Fibroblast of skin of back (primary cell): ENCODE measurements around the gene IBTK.
"Not testable (repeated sequence)": the region's sequence is repeated elsewhere in the genome, so short reads cannot be mapped to it uniquely, and the experiment has no call there.

Experiments
- DNase-seq: peaks from one replicate; pipeline ENCODE4 v3.0.0-alpha.2; 2013

Gene IBTK

GRCh38 chr6:82172594-82172993 lies 75.0 kb downstream of the IBTK start:
- no peak for DNase-seq

- DNase-seq, result no peak
Observed at GRCh38 chr6:82169138-82169876, 78.2 kb downstream of the IBTK start.

- DNase-seq, result no peak
Observed at GRCh38 chr6:82166493-82166892, 81.1 kb downstream of the IBTK start.

- no peak for DNase-seq
Observed at GRCh38 chr6:82160255-82160990, 87.1 kb downstream of the IBTK start.

GRCh38 chr6:82152786-82153185 lies 94.8 kb downstream of the IBTK start:
- not testable (repeated sequence) for DNase-seq

DNA sequence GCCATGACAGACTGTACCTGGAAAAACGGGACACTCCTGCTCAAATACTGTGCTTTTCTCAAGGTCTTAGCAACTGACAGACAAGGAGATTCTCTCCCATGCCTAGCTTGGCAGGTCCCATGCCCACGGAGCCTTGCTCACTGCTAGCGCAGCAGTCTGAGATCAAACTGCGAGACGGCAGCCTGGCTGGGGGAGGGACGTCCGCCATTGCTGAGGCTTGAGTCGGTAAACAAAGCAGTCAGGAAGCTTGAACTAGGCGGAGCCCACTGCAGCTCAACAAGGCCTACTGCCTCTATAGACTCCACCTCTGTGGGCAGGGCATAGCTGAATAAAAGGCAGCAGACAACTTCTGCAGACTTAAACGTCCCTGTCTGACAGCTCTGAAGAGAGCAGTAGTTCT lies 96.4 kb downstream of the IBTK start:
- DNase-seq, result not testable (repeated sequence)

DNA sequence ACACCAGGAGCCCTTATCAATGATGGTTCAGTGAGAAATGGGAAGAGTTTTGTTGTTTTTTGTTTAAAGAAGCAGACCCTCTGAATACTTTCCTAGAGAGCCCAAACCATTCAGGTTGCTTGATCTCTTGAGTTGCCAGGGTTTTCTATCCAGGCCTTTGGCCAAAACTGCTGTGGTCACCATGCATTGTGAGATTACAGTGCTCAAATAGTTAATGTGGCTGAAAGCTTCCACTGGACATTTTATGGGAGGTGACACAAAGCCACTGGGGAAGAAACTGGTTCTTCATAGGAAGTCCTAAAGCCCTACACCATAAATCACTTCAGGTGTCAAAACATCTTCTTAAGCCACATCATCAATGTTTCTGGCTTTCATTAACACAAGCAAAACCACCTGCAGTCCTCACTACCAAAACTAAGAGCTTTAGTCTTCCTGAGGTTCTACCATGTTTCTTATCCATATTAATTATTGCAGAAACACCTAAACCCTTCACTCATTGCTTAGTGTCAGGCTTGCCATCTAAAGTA lies 101.6 kb downstream of the IBTK start:
- no peak for DNase-seq

DNA sequence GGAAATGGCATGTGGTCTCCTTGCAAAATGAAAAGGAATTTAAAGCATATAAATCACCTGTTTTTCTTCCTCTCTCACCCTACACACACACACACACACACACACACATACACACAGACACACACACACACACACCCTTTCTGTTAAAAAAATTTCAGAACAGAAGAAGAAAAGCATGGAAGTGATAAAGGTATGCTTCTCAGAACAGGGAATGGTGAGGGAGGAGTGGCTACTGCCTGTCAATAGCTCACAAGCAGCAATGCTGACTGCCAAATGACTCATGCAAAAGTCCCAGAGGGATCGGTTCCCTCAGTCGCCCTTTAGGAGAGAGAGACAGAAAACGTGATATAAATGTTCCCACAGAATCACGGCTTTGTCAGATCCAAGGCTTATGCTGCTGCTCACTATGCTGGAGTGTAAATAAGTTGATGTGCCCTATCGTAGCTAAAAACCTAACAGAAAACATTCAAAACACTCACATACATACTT lies 102.6 kb downstream of the IBTK start:
- peak; percentile 96 for DNase-seq

DNA sequence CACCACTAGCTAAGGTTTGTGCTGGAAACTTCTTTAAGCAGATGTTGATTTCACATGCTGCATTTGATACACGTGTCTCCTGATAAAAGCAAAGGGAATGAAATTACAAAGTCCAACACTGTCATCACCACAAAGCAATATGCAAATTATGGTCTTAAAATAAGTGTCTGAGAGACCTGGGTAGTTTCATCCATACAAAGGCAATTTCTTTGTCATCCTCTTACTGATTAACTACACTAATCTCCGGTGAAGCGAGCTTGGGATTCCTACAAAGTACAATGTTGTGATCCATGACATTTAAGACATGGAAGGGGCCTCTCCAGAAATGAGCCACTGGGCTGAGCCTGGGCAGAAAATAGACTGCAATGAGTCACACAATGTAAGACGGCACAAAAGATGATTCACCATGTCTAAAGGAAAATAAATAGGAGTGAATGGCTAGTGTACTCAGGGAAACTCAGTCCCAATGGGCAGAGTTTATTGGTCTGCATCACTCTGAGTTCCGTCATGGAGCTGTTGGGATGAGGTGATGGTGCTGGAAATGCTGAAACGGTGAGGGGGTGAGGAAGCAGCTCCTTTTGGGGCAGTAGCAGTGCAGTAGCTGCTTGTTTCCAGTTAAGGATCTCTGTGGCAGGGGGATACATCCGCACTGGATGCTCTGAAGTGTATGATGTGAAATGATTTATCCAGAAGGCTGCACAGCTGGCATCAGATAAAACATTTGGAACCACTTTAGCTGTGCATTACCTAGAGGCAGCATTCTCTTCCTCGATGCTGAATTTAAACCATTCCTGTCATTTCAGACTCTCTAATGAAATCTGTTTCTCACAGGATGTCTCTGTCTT lies 103.3 kb downstream of the IBTK start:
- peak; percentile 98 for DNase-seq

GRCh38 chr6:82143041-82143481 lies 104.5 kb downstream of the IBTK start:
- peak; percentile 90 for DNase-seq

DNA sequence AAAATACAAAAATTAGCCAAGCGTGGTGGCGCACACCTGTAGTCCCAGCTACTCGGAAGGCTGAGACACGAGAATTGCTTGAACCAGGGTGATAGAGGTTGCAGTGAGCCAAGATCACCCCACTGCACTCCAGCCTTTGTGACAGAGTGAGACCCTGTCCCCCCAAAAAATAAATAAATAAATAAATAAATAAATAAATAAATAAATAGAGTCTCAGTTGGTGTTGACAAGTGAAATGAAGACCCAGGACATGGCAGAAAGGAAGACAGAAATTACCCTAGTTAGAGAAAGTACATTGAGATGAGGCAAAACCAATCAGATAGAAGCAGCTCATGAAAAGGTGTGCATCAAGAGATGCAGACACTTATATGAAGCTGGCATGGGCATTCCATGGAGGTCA lies 105.0 kb downstream of the IBTK start:
- no peak for DNase-seq

- DNase-seq, result no peak
Observed at GRCh38 chr6:82138075-82138791, 109.3 kb downstream of the IBTK start.

GRCh38 chr6:82131441-82131840 lies 116.1 kb downstream of the IBTK start:
- DNase-seq, result no peak

GRCh38 chr6:82129797-82130196 lies 117.7 kb downstream of the IBTK start:
- DNase-seq, result no peak

DNA sequence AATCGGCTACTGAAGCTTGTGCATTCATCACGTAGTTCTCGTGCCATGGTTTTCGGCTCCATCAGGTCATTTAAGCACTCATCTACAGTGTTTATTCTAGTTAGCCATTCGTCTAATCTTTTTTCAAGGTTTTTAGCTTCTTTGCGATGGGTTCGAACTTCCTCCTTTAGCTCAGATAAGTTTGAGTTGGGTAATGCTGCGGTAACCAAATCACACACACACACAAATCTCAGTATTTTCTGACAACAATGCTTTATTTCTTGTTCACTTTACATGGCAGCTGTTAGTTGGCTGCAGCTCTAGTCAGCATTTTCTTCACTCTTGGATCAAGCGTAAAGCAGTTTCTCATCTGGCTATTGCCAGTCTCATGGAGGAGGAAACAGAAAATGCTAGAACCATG lies 118.6 kb downstream of the IBTK start:
- not testable (repeated sequence) for DNase-seq

GRCh38 chr6:82123632-82124031 lies 123.9 kb downstream of the IBTK start:
- no peak for DNase-seq
